ENCODE measurements around the gene PSMC3IP.
A peak's percentile ranks its signal among the peaks of the same experiment; 100 is the strongest.

GRCh38 chr17:42554250-42555121, 23.0 kb downstream of the PSMC3IP start:
- TF ChIP-seq POLR2AphosphoS5 (IDR thresholded peaks at IDR 0.05) (peak; percentile 92), EP300 (IDR thresholded peaks at IDR 0.05) (peak in 1 of 4 donors; percentile 34), CTCF (IDR thresholded peaks at IDR 0.05) (peak in 3 of 6 experiments; percentile 20 to 37 (median 34)), POLR2A (IDR thresholded peaks at IDR 0.05) (peak in 3 of 4 donors; percentile 69 to 90 (median 72))

All from upper lobe of left lung (tissue), 4 donors.